ENCODE results near the gene ING4.

DNA sequence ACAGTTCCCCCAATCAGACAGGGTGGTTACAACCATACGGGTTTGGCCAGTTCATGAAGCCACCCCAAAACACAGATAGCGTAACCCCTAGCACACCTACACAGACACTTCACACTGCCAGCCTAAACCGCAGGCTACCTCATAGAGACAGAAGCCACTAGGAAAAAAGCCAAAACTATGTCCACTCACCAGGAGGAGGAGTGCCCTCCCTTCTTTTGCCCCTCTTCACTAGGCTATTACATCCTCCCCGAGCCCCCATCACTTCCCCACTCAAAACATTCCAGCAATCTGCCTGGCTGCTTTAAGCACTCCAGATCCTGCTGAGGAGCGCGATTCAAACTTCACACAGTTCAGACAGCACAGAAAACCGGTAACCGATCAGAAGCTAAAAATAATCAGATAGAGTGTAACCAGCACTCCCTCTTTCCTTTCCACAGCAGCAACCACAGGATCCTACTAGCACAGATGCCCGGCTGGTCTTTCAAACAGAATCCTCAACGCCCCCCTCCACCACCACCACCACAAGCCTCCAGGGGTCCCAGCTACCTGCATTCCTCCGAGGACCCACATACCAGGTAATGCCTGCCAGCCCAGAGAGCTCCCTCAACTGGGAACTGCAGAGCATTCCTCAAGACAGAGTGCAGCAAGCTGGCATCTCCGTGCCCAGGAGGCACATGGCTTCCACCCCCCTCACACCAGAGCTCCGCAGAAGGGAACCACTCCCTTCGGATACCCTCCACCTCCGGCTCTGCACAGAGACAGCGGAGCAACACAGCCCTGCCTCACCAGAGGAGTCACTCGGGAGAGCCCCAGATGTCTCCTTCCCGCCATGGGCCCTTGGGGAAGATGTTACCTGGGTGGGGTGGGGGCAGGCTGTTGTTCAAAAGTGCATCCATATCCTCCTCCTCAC lies 57.2 kb downstream of the ING4 start:
- TF ChIP-seq, protein P1, sequence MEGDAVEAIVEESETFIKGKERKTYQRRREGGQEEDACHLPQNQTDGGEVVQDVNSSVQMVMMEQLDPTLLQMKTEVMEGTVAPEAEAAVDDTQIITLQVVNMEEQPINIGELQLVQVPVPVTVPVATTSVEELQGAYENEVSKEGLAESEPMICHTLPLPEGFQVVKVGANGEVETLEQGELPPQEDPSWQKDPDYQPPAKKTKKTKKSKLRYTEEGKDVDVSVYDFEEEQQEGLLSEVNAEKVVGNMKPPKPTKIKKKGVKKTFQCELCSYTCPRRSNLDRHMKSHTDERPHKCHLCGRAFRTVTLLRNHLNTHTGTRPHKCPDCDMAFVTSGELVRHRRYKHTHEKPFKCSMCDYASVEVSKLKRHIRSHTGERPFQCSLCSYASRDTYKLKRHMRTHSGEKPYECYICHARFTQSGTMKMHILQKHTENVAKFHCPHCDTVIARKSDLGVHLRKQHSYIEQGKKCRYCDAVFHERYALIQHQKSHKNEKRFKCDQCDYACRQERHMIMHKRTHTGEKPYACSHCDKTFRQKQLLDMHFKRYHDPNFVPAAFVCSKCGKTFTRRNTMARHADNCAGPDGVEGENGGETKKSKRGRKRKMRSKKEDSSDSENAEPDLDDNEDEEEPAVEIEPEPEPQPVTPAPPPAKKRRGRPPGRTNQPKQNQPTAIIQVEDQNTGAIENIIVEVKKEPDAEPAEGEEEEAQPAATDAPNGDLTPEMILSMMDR (IDR thresholded peaks at IDR 0.05), result no peak
- TF ChIP-seq POLR2A (IDR thresholded peaks at IDR 0.05), result no peak

Data from adrenal gland (tissue), 5 donors.